ENCODE data around the gene ENOSF1. TPM values are rescaled to one million over a fixed set of nuclear protein-coding genes. Genes with fewer than 3 reads are reported as not detected.

The ENOSF1 gene
- total and polyA plus RNA-seq, 4 donors: 15.5 to 88.3 (median 53.2) TPM

DNA sequence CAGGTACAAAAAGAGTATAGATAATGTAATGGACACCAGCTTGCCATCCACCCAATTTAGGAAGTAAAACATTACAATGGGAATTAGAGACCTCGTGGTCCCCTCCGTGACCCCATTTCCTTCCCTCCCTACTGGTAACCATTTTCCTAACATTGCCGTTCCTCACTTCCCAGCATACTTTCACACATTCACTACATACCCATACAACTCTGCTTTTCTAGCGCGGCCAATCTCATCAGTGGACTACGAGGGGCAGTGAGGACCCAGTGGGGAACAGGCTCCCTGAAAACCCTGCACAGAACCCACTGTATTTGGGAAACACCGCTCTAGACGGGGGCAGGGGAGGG, 1.1 kb downstream of the ENOSF1 start:
- intact Hi-C loops (cut with DNase I): loop anchor here in 1 of 2 donors (10.0 kb wide), 1 partner anchor 1944 kb away; the partner anchor contains the start of gene SMCHD1
- Histone ChIP-seq H3K27me3 (ENCODE audit: control insufficient read depth in 1 of 2, insufficient read depth in 2 of 2, low read length in 1 of 2) (no peaks in the 10 kb centered on the region), H3K4me3 (ENCODE audit: low read length in 2 of 2) (peak overlapping the region; percentile 81 to 85), H3K4me1 (ENCODE audit: control insufficient read depth in 1 of 2, insufficient read depth in 2 of 2, low read length in 2 of 2) (no peaks in the 10 kb centered on the region), H3K27ac (ENCODE audit: low read depth in 1 of 2, low read length in 2 of 2) (no peak overlapping the region), H3K9me3 (ENCODE audit: control insufficient read depth, low read length) (no peaks in the 10 kb centered on the region), H3K36me3 (ENCODE audit: control insufficient read depth in 1 of 2, insufficient read depth in 2 of 2, low read length in 1 of 2) (no peaks in the 10 kb centered on the region)
- 4 to 8% methylated on average over 8 of the region's 8 CpGs for WGBS, 2 donors
- DNase-seq: no peak
- ATAC-seq (ENCODE audit: low FRiP score): peak; percentile 26

DNA sequence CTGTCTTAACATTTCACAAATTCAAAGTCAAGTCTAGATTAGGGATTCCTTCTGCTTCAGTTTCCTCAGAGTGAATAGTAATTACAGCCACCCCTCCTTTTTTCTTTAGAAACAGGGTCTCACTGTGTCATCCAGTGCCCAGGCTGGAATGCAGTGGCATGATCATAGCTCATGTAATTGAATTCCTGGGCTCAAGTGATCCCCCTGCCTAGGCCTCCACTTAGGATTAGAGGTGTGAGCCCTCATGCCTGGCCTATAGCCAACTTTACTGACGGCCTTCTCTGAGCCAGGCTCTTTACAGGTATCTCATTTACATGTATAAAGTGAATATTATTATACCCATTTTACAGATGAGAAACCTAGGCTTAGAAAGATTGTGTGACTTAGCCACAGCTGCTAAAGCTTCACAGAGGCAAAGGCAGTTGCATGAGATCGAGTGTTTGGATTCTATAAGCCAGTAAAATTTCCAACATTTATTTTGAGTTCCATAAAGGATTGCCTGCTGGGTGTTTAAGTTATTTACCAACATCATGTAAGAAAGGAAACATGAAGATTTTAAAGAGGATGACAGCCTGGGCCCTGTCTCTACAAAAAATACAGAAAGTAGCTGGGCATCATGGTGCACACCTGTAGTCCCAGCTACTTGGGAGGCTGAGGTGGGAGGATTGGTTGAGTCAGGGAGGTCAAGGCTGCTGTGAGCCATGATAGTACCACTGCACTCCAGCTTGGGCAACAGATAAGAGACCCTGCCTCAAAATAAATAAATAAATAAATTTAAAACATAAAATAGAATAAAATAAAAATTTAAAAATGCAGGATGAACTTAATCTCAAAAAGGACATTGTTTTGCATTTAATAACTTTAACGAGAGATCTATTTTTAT, 1.8 kb downstream of the ENOSF1 start:
- Histone ChIP-seq H3K27me3 (ENCODE audit: control insufficient read depth in 1 of 2, insufficient read depth in 2 of 2, low read length in 1 of 2) (no peaks in the 10 kb centered on the region), H3K4me1 (ENCODE audit: control insufficient read depth in 1 of 2, insufficient read depth in 2 of 2, low read length in 2 of 2) (no peaks in the 10 kb centered on the region), H3K9me3 (ENCODE audit: control insufficient read depth, low read length) (no peaks in the 10 kb centered on the region), H3K4me3 (ENCODE audit: low read length in 2 of 2) (no peak overlapping the region), H3K27ac (ENCODE audit: low read depth in 1 of 2, low read length in 2 of 2) (no peak overlapping the region), H3K36me3 (ENCODE audit: control insufficient read depth in 1 of 2, insufficient read depth in 2 of 2, low read length in 1 of 2) (no peaks in the 10 kb centered on the region)
- no peak for DNase-seq
- intact Hi-C loops (cut with DNase I): loop anchor here in 1 of 2 donors (10.0 kb wide), 1 partner anchor 1944 kb away; the partner anchor contains the start of gene SMCHD1
- ATAC-seq (ENCODE audit: low FRiP score): no peak
- WGBS, 2 donors: 74 to 78% methylated on average over 3 of the region's 3 CpGs

GRCh38 chr18:709771-710170, 2.7 kb downstream of the ENOSF1 start:
- intact Hi-C loops (cut with DNase I): loop anchor here in 1 of 2 donors (10.0 kb wide), 1 partner anchor 1945 kb away; the partner anchor contains the start of gene SMCHD1
- H3K9me3 ChIP-seq (ENCODE audit: control insufficient read depth, low read length): no peaks in the 10 kb centered on the region

DNA sequence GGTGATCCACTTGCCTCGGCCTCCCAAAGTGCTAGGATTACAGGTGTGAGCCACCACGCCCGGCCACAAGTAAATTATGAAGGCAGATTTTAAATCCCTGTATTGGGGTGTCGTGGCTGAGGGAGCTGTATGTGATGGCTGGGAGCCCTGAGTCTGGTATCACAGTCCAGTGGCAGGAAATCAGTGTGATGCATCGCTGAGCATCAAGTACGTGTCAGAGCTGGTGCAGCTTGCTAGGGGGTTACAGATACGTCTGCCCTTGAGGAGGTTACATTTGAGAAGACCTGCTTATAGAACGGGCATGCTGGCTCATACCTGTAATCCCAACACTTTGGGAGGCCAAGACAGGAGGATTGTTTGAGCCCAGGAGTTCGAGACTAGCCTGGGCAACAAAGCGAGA, 4.3 kb downstream of the ENOSF1 start:
- Histone ChIP-seq H3K9me3 (ENCODE audit: control insufficient read depth, low read length) (no peaks in the 10 kb centered on the region), H3K4me1 (ENCODE audit: control insufficient read depth in 1 of 2, insufficient read depth in 2 of 2, low read length in 2 of 2) (no peaks in the 10 kb centered on the region), H3K4me3 (ENCODE audit: low read length in 2 of 2) (no peak overlapping the region), H3K27me3 (ENCODE audit: control insufficient read depth in 1 of 2, insufficient read depth in 2 of 2, low read length in 1 of 2) (no peaks in the 10 kb centered on the region), H3K36me3 (ENCODE audit: control insufficient read depth in 1 of 2, insufficient read depth in 2 of 2, low read length in 1 of 2) (peaks cover 0 to 3% of the 10 kb centered on the region in 2 donors), H3K27ac (ENCODE audit: low read depth in 1 of 2, low read length in 2 of 2) (no peak overlapping the region)
- 90 to 97% methylated on average over 10 of the region's 10 CpGs for WGBS, 2 donors
- ATAC-seq (ENCODE audit: low FRiP score) (no peak), DNase-seq (no peak)
- intact Hi-C loops (cut with DNase I): no loop called here

More at GRCh38 chr18:709771-710170, 2.7 kb downstream of the ENOSF1 start:
- ATAC-seq (ENCODE audit: low FRiP score) (no peak), DNase-seq (no peak)
- Histone ChIP-seq H3K27ac (ENCODE audit: low read depth in 1 of 2, low read length in 2 of 2) (no peak overlapping the region), H3K36me3 (ENCODE audit: control insufficient read depth in 1 of 2, insufficient read depth in 2 of 2, low read length in 1 of 2) (peaks cover 0 to under 1% of the 10 kb centered on the region in 2 donors), H3K27me3 (ENCODE audit: control insufficient read depth in 1 of 2, insufficient read depth in 2 of 2, low read length in 1 of 2) (no peaks in the 10 kb centered on the region), H3K4me1 (ENCODE audit: control insufficient read depth in 1 of 2, insufficient read depth in 2 of 2, low read length in 2 of 2) (no peaks in the 10 kb centered on the region), H3K4me3 (ENCODE audit: low read length in 2 of 2) (no peak overlapping the region)
- WGBS, 2 donors: 91 to 95% methylated on average over 1 of the region's 1 CpG

DNA sequence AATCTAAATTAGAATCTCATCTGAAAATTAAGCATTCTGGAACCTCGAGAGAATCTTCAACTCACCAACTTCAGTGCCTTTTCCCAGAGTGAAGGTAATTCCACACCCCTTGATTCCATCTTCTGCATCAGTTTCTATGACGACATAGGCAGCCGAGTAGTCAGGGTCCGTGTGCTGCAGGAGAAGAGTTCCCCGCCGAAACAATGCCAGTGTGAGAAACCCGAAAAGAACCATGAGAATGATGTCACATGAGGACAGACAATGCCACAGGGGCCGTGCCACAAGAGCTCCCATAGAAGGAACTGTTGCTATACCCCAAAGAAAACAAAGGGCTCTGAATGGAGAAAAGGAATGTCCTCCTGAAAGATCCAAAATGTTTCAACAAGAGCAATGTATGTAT, 6.0 kb downstream of the ENOSF1 start:
- Histone ChIP-seq H3K9me3 (ENCODE audit: control insufficient read depth, low read length) (no peaks in the 10 kb centered on the region), H3K36me3 (ENCODE audit: control insufficient read depth in 1 of 2, insufficient read depth in 2 of 2, low read length in 1 of 2) (peaks cover 0 to 3% of the 10 kb centered on the region in 2 donors), H3K4me1 (ENCODE audit: control insufficient read depth in 1 of 2, insufficient read depth in 2 of 2, low read length in 2 of 2) (no peaks in the 10 kb centered on the region), H3K27me3 (ENCODE audit: control insufficient read depth in 1 of 2, insufficient read depth in 2 of 2, low read length in 1 of 2) (no peaks in the 10 kb centered on the region), H3K27ac (ENCODE audit: low read depth in 1 of 2, low read length in 2 of 2) (no peak overlapping the region), H3K4me3 (ENCODE audit: low read length in 2 of 2) (no peak overlapping the region)
- intact Hi-C loops (cut with DNase I): no loop called here
- 90% methylated on average over 8 of the region's 8 CpGs for WGBS, 2 donors
- DNase-seq: no peak
- no peak for ATAC-seq (ENCODE audit: low FRiP score)

DNA sequence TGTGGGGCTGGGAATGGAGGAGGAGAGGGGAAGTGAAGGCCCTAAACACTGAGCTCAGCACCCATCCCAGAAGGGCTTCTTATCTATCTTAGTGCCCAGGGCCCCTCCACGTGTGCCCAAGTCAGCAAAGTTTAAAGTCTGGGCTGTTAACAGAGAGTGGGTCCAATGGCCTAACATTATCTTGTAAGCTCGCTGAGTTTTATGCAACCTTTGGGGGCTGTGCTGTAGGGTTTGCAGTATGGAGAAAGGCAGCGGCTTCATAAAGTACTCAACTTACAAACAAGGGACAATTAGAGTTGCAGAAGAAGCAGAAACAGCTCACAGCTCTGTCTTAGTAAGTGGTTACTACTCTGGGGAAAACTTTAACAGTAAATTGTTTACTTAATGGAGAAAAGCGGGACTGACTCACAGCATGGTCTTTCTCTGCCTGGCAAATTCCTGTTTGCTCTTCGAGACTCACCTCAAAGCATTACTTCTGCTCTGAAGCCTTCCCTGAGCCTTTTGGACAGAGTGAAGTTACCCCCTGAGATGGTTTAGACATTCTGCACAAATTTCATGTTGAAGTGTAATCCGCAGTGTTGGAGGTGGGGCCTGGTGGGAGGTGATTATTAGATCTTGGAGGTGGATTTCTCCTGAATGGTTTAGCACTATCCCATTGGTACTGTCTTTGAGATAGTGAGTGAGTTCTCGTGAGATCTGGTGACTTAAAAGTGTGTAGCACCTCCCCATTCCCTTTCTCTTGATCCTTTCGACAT, 9.0 kb downstream of the ENOSF1 start:
- Histone ChIP-seq H3K27ac (ENCODE audit: low read depth in 1 of 2, low read length in 2 of 2) (no peak overlapping the region), H3K36me3 (ENCODE audit: control insufficient read depth in 1 of 2, insufficient read depth in 2 of 2, low read length in 1 of 2) (peaks cover 0 to 3% of the 10 kb centered on the region in 2 donors), H3K4me3 (ENCODE audit: low read length in 2 of 2) (no peak overlapping the region), H3K4me1 (ENCODE audit: control insufficient read depth in 1 of 2, insufficient read depth in 2 of 2, low read length in 2 of 2) (no peaks in the 10 kb centered on the region), H3K27me3 (ENCODE audit: control insufficient read depth in 1 of 2, insufficient read depth in 2 of 2, low read length in 1 of 2) (no peaks in the 10 kb centered on the region), H3K9me3 (ENCODE audit: control insufficient read depth, low read length) (no peaks in the 10 kb centered on the region)
- ATAC-seq (ENCODE audit: low FRiP score) (peak; percentile 36), DNase-seq (no peak)
- WGBS, 2 donors: 77 to 80% methylated on average over 8 of the region's 8 CpGs
- intact Hi-C loops (cut with DNase I): no loop called here

DNA sequence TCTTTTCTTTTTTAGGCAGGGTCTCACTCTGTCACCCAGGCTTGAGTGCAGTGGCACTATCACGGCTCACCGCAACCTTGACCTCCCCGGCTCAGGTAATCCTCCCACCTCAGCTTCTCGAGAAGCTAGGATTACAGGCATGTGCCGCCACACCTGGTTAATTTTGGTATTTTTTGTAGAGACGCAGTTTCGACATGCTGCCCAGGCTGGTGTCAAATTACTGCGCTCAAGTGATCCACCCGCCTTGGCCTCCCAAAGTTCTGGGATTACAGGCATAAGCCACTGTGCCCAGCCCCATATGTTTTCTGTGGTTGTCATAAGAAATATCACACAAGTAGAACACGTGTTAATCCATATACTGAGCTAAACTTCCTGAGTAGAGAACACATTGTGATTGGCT, 14.6 kb downstream of the ENOSF1 start:
- intact Hi-C loops (cut with DNase I): no loop called here
- Histone ChIP-seq H3K4me3 (ENCODE audit: low read length in 2 of 2) (no peak overlapping the region), H3K27me3 (ENCODE audit: control insufficient read depth in 1 of 2, insufficient read depth in 2 of 2, low read length in 1 of 2) (no peaks in the 10 kb centered on the region), H3K4me1 (ENCODE audit: control insufficient read depth in 1 of 2, insufficient read depth in 2 of 2, low read length in 2 of 2) (no peaks in the 10 kb centered on the region), H3K9me3 (ENCODE audit: control insufficient read depth, low read length) (no peaks in the 10 kb centered on the region), H3K27ac (ENCODE audit: low read depth in 1 of 2, low read length in 2 of 2) (no peak overlapping the region), H3K36me3 (ENCODE audit: control insufficient read depth in 1 of 2, insufficient read depth in 2 of 2, low read length in 1 of 2) (peaks cover 0 to 2% of the 10 kb centered on the region in 2 donors)
- no peak for ATAC-seq (ENCODE audit: low FRiP score)
- DNase-seq: peak in 1 of 2 donors; percentile 15
- 79 to 88% methylated on average over 10 of the region's 10 CpGs for WGBS, 2 donors

GRCh38 chr18:697012-697411, 15.4 kb downstream of the ENOSF1 start:
- intact Hi-C loops (cut with DNase I): no loop called here

More at GRCh38 chr18:697012-697411, 15.4 kb downstream of the ENOSF1 start:
- H3K27ac ChIP-seq (ENCODE audit: low read depth in 1 of 2, low read length in 2 of 2): no peak overlapping the region
- ATAC-seq (ENCODE audit: low FRiP score) (no peak), DNase-seq (peak in 1 of 2 donors; percentile 23)
- peaks cover 0 to 2% of the 10 kb centered on the region in 2 donors for H3K36me3 ChIP-seq (ENCODE audit: control insufficient read depth in 1 of 2, insufficient read depth in 2 of 2, low read length in 1 of 2)
- no peaks in the 10 kb centered on the region for H3K27me3 ChIP-seq (ENCODE audit: control insufficient read depth in 1 of 2, insufficient read depth in 2 of 2, low read length in 1 of 2)
- H3K9me3 ChIP-seq (ENCODE audit: control insufficient read depth, low read length): no peaks in the 10 kb centered on the region
- H3K4me3 ChIP-seq (ENCODE audit: low read length in 2 of 2): no peak overlapping the region
- 96% methylated on average over 4 of the region's 4 CpGs for WGBS, 2 donors
- no peaks in the 10 kb centered on the region for H3K4me1 ChIP-seq (ENCODE audit: control insufficient read depth in 1 of 2, insufficient read depth in 2 of 2, low read length in 2 of 2)
